Stimulated activated CD4-positive, alpha-beta T cell treated with anti-CD3 and anti-CD28 coated beads, Interleukin-1b, Interleukin-23, amount 100 ng/mL, for 1 hour (primary cell): ENCODE results near the gene CLASP2.

Source experiments
- DNase-seq, 2 donors: peaks; one replicate each; pipeline ENCODE4 v3.0.0-alpha.2; 2020; ENCODE audit warnings: low read depth in 2 of 2

Gene CLASP2

GRCh38 chr3:33636125-33636850 lies 81.8 kb downstream of the CLASP2 start:
- no peak for DNase-seq

GRCh38 chr3:33634262-33634661 lies 83.8 kb downstream of the CLASP2 start:
- DNase-seq: no peak

- DNase-seq: no peak
These were observed 88.8 kb downstream of the CLASP2 start for GRCh38 chr3:33629219-33629618.

GRCh38 chr3:33624756-33625155 lies 93.3 kb downstream of the CLASP2 start:
- DNase-seq: no peak

- DNase-seq: no peak
These were observed 105.0 kb downstream of the CLASP2 start for GRCh38 chr3:33613041-33613440.

- DNase-seq: no peak
These were observed 105.4 kb downstream of the CLASP2 start for GRCh38 chr3:33612607-33613006.

GRCh38 chr3:33602829-33603228 lies 115.2 kb downstream of the CLASP2 start:
- DNase-seq: no peak

- DNase-seq: no peak
These were observed 120.8 kb downstream of the CLASP2 start for GRCh38 chr3:33597257-33597689.

- DNase-seq: no peak
These were observed 125.1 kb downstream of the CLASP2 start for GRCh38 chr3:33592999-33593398.

- no peak for DNase-seq
These were observed 127.5 kb downstream of the CLASP2 start for GRCh38 chr3:33590541-33590940.

GRCh38 chr3:33586402-33586801 lies 131.7 kb downstream of the CLASP2 start:
- DNase-seq: no peak

- no peak for DNase-seq
These were observed 135.8 kb downstream of the CLASP2 start for GRCh38 chr3:33582234-33582633.

GRCh38 chr3:33581666-33582065 lies 136.4 kb downstream of the CLASP2 start:
- DNase-seq: no peak

GRCh38 chr3:33579840-33580239 lies 138.2 kb downstream of the CLASP2 start:
- DNase-seq: no peak

GRCh38 chr3:33579178-33579510 lies 138.9 kb downstream of the CLASP2 start:
- no peak for DNase-seq

- DNase-seq: no peak
These were observed 139.5 kb downstream of the CLASP2 start for GRCh38 chr3:33578325-33579177.

GRCh38 chr3:33577588-33577987 lies 140.5 kb downstream of the CLASP2 start:
- no peak for DNase-seq

GRCh38 chr3:33577173-33577572 lies 140.9 kb downstream of the CLASP2 start:
- DNase-seq: no peak

GRCh38 chr3:33575311-33575710 lies 142.7 kb downstream of the CLASP2 start:
- no peak for DNase-seq

- no peak for DNase-seq
These were observed 160.2 kb downstream of the CLASP2 start for GRCh38 chr3:33557829-33558228.

GRCh38 chr3:33557279-33557678 lies 160.8 kb downstream of the CLASP2 start:
- no peak for DNase-seq

- no peak for DNase-seq
These were observed 171.0 kb downstream of the CLASP2 start for GRCh38 chr3:33547101-33547500.

- DNase-seq: no peak
These were observed 173.9 kb downstream of the CLASP2 start for GRCh38 chr3:33544126-33544525.
